Panc1 (cell line): ENCODE data around the gene CNTF. TPM values are rescaled to one million over a fixed set of nuclear protein-coding genes. Genes with fewer than 3 reads are reported as not detected.

Experiments
- ATAC-seq: fragments of 200-7000 bp; cut with Tn5 transposase; 2 replicates; pipeline ENCODE4 v1.9.1; 2020; ENCODE audit warnings: mild to moderate bottlenecking, moderate library complexity
- BruUV-seq: library from RNA; stranded (reverse); fragments of 400-500 nt; replicated peaks from 2 replicates; lab custom pipeline; 2021; lab: Mats Ljungman, UMichigan
- CTCF ChIA-PET: fragments of 300-600 bp; sonication (Branson Sonifier 250); formaldehyde crosslinking; loops from one replicate; lab custom pipeline; 2022; ENCODE audit warnings: antibody characterized with exemption; lab: Charles Lee
- POLR2A ChIA-PET: fragments of 300-600 bp; sonication (Branson Sonifier 250); formaldehyde crosslinking; loops from one replicate; lab custom pipeline; 2022; ENCODE audit warnings: antibody characterized with exemption; lab: Charles Lee
- DNase-seq: peaks from one replicate; pipeline ENCODE4 v3.0.0-alpha.2; 2010; ENCODE audit warnings: low read depth, low spot score
- H3K27ac ChIP-seq: 2 replicates; pipeline ENCODE4 v1.5.1; 2011; ENCODE audit warnings: mild to moderate bottlenecking, low read length, inconsistent platforms
- H3K27me3 ChIP-seq: fragments of 200-500 bp; sonication (Bioruptor generic); 2 replicates; pipeline ENCODE4 v1.6.0; 2014; ENCODE audit warnings: low read length, inconsistent platforms; ENCODE audit not compliant: control insufficient read depth, insufficient read depth
- H3K36me3 ChIP-seq: fragments of 200-500 bp; sonication (Bioruptor generic); 2 replicates; pipeline ENCODE4 v1.5.1; 2014; ENCODE audit warnings: inconsistent platforms, mild to moderate bottlenecking, low read length, moderate library complexity; ENCODE audit not compliant: control insufficient read depth, insufficient read depth
- H3K4me1 ChIP-seq: 2 replicates; pipeline ENCODE4 v1.5.1; 2011; ENCODE audit warnings: inconsistent platforms, mild to moderate bottlenecking, low read length, moderate library complexity; ENCODE audit not compliant: control insufficient read depth, insufficient read depth
- H3K4me3 ChIP-seq, 2 experiments: 2 replicates each; pipeline ENCODE4 v1.5.1; 2011 to 2012; ENCODE audit warnings: low read depth in 2 of 2, low read length in 2 of 2, mild to moderate bottlenecking in 2 of 2, inconsistent platforms in 1 of 2, moderate library complexity in 1 of 2
- H3K9me3 ChIP-seq: fragments of 200-500 bp; sonication (Bioruptor generic); 2 replicates; pipeline ENCODE4 v1.5.1; 2014; ENCODE audit warnings: low read depth, mild to moderate bottlenecking, inconsistent platforms, low read length, moderate library complexity; ENCODE audit not compliant: control insufficient read depth, insufficient read depth
- CTCF ChIP-seq: fragments of 450-650 bp; IDR thresholded peaks from 2 replicates; pipeline ENCODE4 v1.5.1; 2017; ENCODE audit warnings: mild to moderate bottlenecking
- POLR2AphosphoS5 ChIP-seq: IDR thresholded peaks from 2 replicates; pipeline ENCODE4 v1.6.1; 2012; ENCODE audit warnings: mild to moderate bottlenecking, low read depth, low read length, moderate library complexity
- REST ChIP-seq, 2 experiments: IDR thresholded peaks; 2 replicates each; pipeline ENCODE4 v1.6.1; 2011 to 2012; ENCODE audit warnings: low read depth in 2 of 2, control low read depth in 1 of 2, low read length in 1 of 2, mild to moderate bottlenecking in 1 of 2, moderate library complexity in 1 of 2; ENCODE audit not compliant: insufficient read depth in 1 of 2
- SIN3A ChIP-seq: IDR thresholded peaks from 2 replicates; pipeline ENCODE4 v1.6.1; 2012; ENCODE audit warnings: low read depth, mild to moderate bottlenecking, low read length, moderate library complexity, borderline replicate concordance; ENCODE audit not compliant: insufficient read depth
- TCF7L2 ChIP-seq: IDR thresholded peaks from 2 replicates; pipeline ENCODE4 v1.6.1; 2011; ENCODE audit warnings: mild to moderate bottlenecking, low read depth, low read length, inconsistent platforms
- in situ Hi-C: cut with HindIII; loops from 2 replicates; pipeline ENCODE4 v1.10.0; 2016; ENCODE audit warnings: low sequenced_read_pairs, low pct_unique_long_range_greater_than_20kb
- intact Hi-C: fragments of 100-400 bp; cut with micrococcal nuclease; formaldehyde crosslinking; loops from one replicate; pipeline ENCODE4 v1.10.0; 2022; ENCODE audit not compliant: unreplicated experiment
- total RNA-seq: library from RNA; stranded (reverse); gene quantifications from one replicate; pipeline ENCODE4 v1.2.1, GENCODE V29; 2021; ENCODE audit not compliant: unreplicated experiment

Gene CNTF
- total RNA-seq, 1 experiment from 2014 or later, result 3.0 TPM

- Histone ChIP-seq H3K27me3 (no peaks in the 10 kb centered on the region), H3K36me3 (peaks cover 8% of the 10 kb centered on the region), H3K9me3 (no peaks in the 10 kb centered on the region), H3K27ac (peak within 1 kb of the TSS; percentile 100), H3K4me3 (peak within 1 kb of the TSS; percentile 84 to 94; a peak in 2 of 4 replicates), H3K4me1 (peaks cover 21% of the 10 kb centered on the region)
- in situ Hi-C loops, result no loop called here
- ATAC-seq (no peak), DNase-seq (no peak)
- CTCF ChIA-PET, result interaction anchor here (0.7 kb wide), 1 partner anchor 54 kb away, joined by 3 read pairs; no protein-coding TSS in a partner anchor
- TF ChIP-seq TCF7L2 (no peak), REST (IDR thresholded peaks at IDR 0.05; ENCODE audit: insufficient read depth in 1 of 2, low read depth in 2 of 2, low read length in 1 of 2) (no peak), SIN3A (no peak), POLR2AphosphoS5 (no peak), CTCF (no peak)
- intact Hi-C loops, result loop anchor here (10.0 kb wide), 1 partner anchor 99 kb away; no protein-coding TSS in a partner anchor
- no TSS peak for BruUV-seq
- POLR2A ChIA-PET, result interaction anchor here (0.5 to 0.6 kb wide), 2 partner anchors 579 to 777 kb away, joined by 3 read pairs; no protein-coding TSS in a partner anchor
These were observed 47.0 kb upstream of the CNTF start, which contains the start of gene LPXN for GRCh38 chr11:58575377-58576020. Gene LPXN, minus strand, starts transcription at chr11:58575856. Its CDS starts 84 bp downstream, at chr11:58575772.

GRCh38 chr11:58576887-58577471 is 45.5 kb upstream of the CNTF start:
- peaks cover 12% of the 10 kb centered on the region for H3K36me3 ChIP-seq

More at GRCh38 chr11:58576887-58577471, 45.5 kb upstream of the CNTF start:
- ATAC-seq, result no peak
- Histone ChIP-seq H3K27me3 (no peaks in the 10 kb centered on the region), H3K4me3 (peak overlapping the region; percentile 84 to 94), H3K27ac (peak overlapping the region; percentile 100), H3K9me3 (no peaks in the 10 kb centered on the region), H3K4me1 (peaks cover 32% of the 10 kb centered on the region)
- in situ Hi-C loops, result no loop called here
- ChIA-PET CTCF (interaction anchor here (0.6 kb wide), 1 partner anchor 474 kb away, joined by 3 read pairs; no protein-coding TSS in a partner anchor), POLR2A (interaction anchor here (1.2 kb wide), 1 partner anchor 9 kb away, joined by 3 read pairs; no protein-coding TSS in a partner anchor)
- intact Hi-C loops, result loop anchor here (10.0 kb wide), 1 partner anchor 98 kb away; no protein-coding TSS in a partner anchor
- TF ChIP-seq POLR2AphosphoS5, result 0 out of 2 replicates have a peak, but pooled peaks have one; percentile 33
- TF ChIP-seq SIN3A, result no peak
- no peak for TF ChIP-seq REST (IDR thresholded peaks at IDR 0.05; ENCODE audit: insufficient read depth in 1 of 2, low read depth in 2 of 2, low read length in 1 of 2)
- TF ChIP-seq TCF7L2, result no peak; the same call in 1 of the 2 replicates
- peak; percentile 48; the same call in 1 of the 2 replicates for TF ChIP-seq CTCF
- peak; percentile 15 for DNase-seq
- no TSS peak for BruUV-seq
